HG03442 (cell line): Measurements from ENCODE around the gene MKNK2.

Experiments
- ATAC-seq: cut with Tn5 transposase; IDR thresholded peaks from one replicate; pipeline ENCODE4 v1.9.1; 2021; ENCODE audit warnings: mild to moderate bottlenecking, moderate library complexity; ENCODE audit not compliant: unreplicated experiment

Gene MKNK2

DNA sequence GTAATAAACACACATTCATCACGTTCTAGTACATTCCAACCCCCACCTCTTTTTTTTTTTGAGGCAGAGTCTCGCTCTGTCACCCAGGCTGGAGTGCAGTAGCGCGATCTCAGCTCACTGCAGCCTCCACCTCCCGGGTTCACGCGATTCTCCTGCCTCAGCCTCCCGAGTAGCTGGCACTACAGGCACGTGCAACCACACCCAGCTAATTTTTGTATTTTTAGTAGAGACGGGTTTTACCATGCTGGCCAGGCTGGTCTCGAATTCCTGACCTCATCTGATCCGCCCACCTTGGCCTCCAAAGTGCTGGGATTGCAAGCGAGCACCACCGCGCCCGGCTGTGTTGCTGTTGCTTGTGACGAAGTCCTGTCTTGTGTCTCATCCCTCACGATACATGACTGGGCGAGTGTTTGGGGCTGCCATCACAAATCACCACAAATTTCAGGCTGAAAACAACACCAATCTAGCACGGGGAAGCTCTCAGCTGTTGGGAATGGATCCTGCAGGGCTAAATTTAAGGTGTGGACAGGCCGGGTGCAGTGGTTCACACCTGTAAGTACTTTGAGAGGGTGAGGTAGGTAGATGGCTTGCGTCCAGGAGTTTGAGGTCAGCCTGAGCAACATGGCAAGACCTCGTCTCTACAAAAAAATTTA lies 29.4 kb upstream of the MKNK2 start:
- no peak for ATAC-seq

DNA sequence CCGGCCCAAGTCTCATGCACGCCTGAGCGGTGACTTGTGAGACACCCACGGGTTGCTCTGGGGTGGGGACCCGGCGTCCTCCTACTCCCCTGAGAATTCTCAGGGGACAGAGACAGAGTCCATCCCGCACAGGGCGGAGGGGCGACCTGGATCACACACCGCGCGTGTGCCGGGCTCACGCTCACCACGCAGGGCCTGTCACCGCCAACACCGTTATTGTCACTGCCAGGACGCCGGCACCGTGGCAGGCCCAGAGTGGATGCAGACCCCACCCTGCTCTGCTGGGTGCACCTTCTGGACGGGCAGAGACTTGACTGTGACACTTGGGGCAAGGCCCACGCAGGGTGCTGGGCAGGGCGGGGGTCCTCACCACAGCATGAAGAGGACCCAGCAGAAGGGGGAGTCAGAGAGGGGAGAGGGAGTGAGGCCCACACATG lies 28.8 kb upstream of the MKNK2 start:
- no peak for ATAC-seq

DNA sequence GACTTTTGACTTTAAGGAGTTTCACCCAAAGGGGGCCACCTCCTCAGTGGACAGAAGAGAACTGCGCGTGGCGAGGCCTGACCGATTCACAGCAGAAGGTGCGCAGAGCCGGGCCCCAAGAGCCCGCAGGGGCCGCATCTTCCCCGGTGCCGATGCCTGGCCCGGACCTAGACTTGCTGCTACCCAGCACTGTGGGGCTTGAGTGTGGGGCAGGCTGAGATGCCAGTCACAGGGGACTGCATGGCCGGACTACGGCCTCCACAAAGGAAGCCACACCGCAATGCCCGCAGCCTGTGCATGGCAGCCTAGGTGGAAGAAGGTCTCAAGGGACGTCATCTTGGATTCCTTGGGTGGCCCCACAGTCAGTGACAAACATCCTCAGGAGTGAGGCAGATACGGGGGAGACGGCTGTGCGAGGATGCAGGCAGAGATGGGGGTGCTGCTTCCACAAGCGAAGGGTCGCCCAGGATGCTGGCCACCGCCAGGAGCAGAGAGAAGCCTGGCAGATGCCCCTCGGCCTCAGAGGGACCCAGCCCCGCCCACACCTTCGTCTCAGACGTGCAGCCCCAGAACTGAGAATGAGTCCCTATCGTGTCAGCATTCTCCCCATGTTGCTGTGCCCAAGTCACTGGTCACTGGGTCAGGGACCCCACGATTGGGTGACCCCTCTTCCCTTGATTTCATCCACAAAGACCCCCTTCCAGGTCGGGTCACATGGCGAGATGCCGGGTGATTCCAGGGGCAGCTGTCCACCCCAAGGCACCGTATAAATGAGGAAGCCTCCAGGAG lies 28.2 kb upstream of the MKNK2 start:
- no peak for ATAC-seq

DNA sequence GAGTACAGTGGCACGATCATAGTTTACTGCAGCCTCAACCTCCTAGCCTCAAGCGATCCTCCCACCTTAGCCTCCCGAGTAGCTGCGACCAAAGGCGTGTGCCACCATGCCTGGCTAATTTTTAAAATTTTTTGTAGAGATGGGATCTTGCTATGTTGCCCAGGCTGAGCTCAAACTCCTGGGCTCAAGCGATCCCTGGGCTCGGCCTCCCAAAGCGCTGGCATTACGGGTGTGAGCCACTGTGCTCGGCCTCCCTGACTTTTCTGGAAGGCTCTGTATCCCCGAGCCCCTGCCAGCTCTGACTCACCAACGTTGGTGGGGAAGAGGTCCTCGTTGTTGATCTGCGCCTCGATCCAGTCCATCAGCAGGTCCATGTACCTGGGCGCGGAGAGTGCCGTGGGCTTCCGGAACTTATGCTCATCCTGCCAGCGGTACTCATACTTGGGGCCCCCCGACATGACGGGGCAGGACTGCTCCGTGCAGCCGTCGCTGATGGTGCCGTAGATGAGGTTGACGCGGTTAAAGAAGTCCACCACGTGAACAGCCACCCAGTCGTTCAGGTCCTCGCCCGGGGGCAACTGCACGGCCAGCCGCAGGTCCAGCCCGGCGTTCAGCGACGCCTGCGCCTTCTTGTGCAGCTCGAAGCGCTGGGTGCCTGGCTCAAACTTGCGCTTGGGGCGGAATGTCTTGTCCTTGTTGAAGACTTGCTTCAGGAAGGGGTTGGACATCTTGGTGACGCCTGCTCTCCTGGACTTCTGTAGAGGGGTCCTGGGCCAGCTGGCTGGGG lies 27.0 kb upstream of the MKNK2 start:
- ATAC-seq = no peak

DNA sequence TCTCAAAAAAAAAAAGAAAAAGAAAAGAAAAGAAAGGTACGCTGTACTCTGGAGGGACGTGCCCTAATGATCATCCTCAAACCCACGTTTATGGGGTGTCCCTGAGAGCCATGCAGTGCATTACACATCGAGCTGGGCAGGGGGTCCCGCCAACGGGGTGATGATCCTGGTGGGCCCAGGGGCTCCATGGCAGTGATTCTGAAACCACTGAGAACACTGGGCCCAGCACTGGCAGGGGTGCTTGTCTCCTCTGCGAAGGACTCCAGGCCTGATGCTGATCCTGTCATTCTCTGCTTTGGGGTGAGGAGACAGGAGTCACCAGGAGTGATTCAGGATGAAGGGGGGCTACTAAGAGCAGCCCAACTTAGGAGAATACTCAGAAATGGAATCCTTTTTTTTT lies 26.4 kb upstream of the MKNK2 start:
- no peak for ATAC-seq

DNA sequence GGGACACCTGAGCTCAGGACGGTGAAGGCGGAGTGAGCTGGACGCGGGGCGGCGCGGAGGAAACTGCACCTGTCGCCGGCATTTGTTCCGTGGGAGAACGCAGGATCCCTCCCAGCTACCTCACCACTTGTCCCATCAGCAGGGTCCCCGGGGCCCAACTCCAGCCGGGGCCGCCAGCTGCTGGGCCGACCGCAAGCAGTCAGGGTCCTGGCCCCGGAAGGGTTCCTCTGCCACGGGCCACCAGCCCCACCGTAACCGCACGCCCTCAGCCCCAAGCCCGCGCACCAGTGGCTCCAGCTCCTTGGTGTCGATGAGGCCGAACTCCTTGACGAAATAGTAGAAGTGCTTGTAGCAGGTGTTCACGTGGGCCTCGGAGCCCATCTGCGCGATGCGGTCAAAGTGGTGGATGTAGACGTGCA lies 25.5 kb upstream of the MKNK2 start:
- no peak for ATAC-seq

DNA sequence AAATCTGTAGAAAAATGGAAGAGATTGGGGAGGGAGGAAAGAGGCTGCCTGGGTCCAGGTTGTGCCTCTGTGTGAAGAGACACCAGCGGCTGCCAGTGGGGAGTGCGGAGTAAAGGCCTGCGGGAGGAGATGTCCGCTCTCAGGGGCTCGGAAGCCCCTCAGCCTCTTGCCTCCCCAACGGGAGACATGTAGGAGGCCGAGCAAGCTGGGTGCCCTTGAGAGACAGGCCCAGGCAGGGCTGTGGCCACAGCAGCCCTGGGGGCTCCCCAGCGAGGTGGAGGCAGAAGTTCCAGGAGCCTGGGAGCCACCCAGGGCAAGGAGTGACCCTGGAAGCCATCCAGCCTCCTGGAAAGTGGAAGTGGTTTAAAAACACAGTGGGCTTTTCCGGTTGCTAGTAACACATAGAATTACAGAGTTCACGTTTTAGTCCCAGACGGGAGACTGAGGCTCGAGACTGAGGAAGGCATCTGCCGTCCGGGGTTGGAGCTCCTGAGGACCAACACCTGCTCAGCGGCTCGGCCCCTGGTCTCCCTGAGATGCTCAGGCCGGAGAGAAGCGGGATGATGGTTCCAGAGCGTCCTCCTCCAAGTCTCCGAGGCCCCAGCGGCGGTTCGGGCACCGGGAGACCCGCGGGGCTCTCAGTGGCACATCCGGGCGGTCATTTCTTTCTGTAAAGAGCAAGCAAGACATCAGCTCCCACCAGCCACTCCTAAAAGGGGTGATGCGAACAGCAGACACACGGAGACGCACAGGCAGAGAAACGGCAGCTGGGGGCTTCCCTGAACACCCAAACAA lies 21.9 kb upstream of the MKNK2 start:
- ATAC-seq = no peak

DNA sequence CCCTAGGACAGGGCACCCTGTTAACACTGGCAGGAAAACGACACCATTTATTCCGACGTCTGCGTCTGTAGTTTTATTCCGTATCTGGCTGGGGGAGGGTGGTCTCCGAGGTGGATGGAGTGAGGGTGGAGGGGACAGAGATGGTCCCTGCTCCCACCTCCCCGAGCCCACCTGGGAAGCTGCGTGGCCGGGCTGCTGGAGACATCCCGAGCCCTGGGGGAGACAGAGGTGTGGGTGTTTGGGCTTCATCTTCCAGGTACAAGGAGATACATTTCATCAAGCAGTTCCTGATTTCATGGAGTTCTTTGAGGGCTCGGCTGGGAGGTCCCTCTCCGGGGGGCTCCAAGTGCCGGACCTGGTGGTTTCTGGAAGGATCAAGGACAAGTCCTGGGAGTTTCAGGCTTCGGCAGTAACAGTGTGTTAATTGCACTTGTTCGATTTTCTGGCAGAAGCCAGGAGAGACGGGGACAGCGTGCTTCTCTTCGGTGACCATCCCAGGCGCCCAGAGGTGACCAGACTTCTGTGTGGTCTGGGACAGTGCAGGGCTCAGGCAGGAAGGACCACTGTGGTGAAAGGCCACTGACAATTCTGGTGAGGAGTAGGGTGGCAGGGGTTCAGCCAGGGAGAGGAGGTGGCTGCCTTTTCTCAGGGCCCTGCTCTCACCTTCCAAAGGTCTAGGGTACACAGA lies 20.1 kb upstream of the MKNK2 start:
- no peak for ATAC-seq

DNA sequence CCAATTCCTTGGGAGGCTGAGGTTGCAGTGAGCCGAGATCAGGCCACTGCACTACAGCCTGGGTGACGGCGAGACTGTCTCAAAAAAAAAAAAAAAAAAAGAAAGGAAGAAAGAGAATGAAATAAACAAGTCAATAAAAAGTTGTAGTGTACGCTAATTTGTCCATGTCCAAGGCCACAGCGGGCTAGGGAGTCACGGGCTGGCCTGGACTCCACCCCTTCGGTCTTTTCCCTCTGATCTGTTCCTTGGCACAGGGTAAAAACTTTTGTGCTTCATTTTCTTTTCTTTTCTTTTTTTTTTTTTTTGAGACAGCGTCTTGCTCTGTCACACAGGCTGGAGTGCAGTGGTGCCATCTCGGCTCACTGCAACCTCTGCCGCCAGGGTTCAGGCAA lies 19.4 kb upstream of the MKNK2 start:
- ATAC-seq = no peak

DNA sequence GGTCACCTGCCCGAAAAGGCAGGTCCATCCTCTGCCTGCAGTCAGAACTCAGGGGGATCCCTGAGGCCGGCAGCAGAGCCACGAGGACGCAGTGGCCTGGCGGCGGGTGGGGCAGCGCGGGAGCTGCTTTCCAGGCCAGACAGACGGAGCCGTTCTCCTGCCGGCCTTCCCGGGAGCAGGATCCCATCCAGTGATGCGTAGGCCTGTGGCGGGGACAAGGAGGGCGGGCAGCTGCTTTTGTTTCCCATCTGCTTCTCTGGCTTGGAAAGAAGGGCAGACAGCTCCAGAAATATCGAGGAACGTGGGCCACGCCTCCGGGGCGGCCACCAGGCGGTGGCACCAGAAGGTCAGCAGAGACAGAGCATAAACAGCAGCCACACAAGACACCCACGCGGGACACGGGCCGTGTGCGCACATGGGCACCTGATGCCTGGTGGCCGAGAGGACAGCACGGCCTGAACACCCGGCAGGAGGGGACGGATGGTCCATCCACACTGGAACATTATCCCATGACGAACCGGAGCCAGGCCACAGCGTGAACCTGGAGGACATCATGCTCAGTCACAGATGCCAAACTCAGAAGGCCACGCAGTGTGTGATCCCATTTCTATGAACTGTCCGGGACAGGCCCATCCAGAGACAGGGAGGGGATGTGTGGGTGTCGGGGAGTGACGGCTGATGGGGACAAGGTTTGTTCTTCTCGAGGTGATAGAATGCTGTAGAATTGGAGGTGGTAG lies 13.9 kb upstream of the MKNK2 start:
- no peak for ATAC-seq

DNA sequence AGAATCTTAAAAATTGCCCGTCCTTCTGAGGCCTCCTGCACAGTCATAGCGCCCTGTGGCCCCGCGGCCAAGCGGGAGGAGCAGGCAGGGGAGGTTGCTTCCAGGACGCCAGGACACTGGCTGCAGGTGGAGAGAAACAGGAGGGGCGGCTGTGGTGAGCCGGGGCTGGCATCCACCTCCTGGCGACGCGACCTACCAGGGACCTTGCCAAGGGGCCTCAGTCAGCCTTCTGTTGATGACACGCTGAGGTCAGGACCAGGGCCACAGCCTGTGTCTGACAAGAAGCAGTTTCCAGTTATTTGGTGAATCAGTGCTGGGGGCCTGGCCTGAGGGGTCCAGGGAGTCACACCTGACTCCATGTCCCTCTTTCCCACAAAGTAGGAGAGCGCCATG lies 13.3 kb upstream of the MKNK2 start:
- ATAC-seq = no peak

DNA sequence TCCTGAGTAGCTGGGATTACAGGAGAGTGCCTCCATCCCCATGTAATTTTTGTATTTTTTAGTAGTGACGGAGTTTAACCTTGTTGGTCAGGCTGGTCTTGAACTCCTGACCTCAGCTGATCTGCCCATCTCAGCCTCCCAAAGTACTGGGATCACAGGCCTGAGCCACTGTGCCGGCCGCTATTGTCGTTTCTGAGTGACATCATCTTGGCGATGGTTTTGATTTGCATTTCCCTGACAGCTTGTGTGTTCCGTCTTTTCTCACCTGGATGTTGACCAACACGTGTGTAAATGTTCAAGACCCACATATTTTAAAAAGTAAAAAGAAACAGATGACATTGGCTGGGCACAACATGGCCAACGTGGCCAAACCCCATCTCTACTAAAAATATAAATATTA lies 12.8 kb upstream of the MKNK2 start:
- no peak for ATAC-seq

DNA sequence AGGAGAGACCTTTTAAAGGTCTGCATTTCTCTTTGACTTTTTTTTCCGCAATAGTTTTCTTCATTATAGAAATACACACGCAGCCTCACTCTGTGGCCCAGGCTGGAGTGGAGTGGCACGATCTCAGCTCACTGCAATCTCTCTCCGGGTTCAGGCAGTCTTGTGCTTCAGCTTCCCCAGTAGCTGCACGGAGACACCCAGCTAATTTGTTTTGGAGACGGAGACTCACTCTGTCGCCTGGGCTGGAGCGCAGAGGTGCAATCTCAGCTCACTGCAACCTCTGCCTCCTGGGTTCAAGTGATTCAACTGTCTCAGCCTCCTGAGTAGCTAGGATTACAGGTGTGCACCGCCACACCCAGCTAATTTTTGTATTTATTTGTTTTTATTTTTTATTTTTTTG lies 11.7 kb upstream of the MKNK2 start:
- no peak for ATAC-seq

DNA sequence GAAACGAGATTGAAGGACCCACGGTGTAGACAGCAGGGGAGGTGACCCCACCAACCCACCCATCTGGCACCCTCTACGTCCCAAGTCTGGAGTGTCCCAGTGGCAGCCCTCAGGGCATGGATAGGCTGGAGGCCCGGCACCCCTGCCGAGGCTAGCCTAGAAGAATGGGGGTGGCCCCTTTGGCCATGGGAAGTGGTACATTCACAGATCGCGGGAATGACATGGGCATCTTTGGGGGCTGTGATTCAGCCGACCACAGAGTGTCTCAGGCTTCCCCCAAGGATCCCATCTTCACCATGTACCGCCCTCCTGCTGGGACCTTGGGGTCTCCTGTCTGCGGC lies 11.3 kb upstream of the MKNK2 start:
- ATAC-seq = no peak

DNA sequence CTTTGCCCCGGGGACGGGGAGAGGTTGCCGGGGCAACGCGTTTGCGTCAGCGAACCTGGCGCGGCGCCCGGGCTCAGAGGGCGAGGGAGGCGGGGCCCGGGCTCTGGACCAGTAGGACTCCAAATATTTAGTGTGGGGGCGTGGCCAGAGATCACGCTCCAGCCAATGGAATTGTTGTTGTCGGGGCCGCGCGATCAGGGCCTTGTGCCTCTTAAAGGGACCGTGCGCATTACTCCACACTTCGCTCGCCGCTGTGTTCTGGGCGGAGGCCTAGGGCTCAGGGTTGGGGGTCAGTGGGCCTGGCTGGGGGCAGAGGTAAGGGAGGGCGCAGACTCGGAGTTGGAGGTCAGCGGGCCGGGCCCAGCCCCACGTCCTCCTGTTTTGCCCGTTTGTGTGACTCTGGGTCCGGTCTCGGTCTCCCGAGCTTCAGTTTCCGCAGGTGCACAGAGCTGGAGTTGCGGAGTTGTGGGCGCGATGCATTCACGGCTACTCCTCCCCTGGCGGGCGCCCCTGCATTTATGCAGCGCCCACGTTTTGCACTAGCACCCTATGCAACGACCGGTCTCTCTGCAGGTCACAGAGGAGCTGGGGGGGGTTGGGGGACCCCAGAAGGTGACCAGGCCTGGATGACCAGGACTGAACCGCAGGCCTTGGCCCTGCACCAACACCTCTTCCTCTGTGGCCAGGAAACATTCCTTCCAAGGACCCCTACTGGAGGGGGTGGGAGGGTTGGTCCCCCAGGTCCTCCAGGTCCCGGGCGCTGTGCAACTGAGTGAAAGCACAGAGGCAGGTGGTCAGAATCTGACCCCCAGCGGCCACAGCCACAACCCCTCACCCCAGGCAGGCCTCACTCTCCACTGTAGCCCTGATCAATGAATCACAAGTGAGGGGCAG lies 10.7 kb upstream of the MKNK2 start:
- peak; percentile 71 for ATAC-seq

DNA sequence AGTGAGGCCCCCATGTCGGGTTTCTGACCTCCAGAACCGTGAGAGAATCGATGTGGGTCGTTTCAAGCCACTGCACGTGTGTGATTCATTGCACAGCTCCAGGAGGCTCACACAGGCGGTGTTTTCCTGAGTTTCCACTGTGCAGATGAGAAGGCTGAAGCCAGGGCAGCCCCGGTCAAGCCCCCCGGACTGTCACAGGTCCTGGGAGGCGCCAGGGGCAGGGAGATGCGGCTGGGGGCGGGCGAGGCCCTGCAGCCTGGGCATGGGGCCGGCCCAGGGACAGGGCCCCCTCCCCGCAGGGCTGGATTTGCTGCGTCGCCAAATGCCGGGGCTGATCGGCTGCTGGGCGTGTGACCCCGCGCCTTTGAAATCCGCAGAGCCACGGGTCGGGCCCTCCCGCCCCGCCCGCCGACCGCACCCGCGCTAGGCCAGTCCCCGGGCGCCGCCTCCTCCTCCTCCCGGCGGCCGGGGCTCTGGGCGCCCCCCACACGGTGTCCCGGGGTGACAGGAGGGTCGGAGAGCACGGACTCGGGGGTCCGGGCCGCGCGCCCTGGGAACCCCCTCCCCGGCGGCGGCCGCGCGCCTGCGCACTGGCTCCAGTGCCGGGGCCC lies 9.9 kb upstream of the MKNK2 start:
- ATAC-seq = peak; percentile 21

DNA sequence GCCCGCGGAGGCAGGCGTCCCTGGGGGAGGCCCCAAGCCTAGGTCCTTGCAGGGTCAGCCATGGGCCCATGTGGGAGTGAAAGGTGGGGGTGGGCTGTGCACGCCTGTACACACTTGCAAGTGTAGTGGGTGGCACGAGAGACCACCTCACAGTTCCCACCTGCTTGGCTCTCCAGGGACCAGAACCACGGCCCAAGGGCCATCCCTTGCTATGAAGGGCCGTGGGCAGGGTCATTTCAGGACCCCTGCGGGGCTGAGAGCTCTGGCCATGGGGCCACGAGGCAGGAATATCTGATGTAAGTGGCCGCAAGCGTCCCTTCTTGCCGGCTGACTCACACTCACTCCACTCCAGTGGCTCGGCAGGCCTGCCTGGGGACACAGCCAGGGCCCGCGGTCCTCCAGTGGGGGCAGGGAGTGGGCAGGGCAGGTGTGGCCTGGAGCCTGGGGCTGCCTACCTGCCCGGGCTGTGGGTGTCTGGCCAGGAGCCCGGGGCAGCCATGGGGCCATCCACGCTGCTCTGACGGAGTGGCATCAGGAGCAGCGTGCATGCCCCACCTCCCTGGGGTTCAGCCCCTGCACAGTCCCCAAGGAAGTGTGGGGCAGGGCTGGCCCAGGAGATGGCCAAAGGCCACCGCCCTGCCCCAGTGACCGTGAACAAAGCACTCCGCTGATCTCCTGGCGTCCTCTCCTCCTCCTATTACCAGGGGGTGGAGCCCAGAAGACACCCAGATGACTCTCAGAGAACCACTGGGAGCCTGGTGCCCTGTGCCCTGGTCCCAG lies 8.6 kb upstream of the MKNK2 start:
- no peak for ATAC-seq
